HEK293 (cell line): ENCODE measurements around the gene CASZ1.

ENCODE experiments used
- EGR2 ChIP-seq: fragments of 450-650 bp; formaldehyde crosslinking; IDR thresholded peaks from 2 replicates; pipeline ENCODE4 v1.5.1; 2016; ENCODE audit warnings: low read depth, missing biosample characterization, missing genetic modification characterization
- FEZF1 ChIP-seq: fragments of 450-650 bp; formaldehyde crosslinking; IDR thresholded peaks from 2 replicates; pipeline ENCODE4 v1.5.1; 2016; ENCODE audit warnings: missing biosample characterization, missing genetic modification characterization
- KLF1 ChIP-seq: fragments of 450-650 bp; formaldehyde crosslinking; IDR thresholded peaks from 2 replicates; pipeline ENCODE4 v1.5.1; 2016; ENCODE audit warnings: missing biosample characterization, missing genetic modification characterization
- MEIS1 ChIP-seq: sonication (generic); formaldehyde crosslinking; IDR thresholded peaks from 2 replicates; pipeline ENCODE4 v1.8.1; 2022; ENCODE audit warnings: missing genetic modification reagents, mild to moderate bottlenecking, borderline replicate concordance
- OVOL3 ChIP-seq: fragments of 450-650 bp; formaldehyde crosslinking; IDR thresholded peaks from 2 replicates; pipeline ENCODE4 v1.5.1; 2016; ENCODE audit warnings: missing biosample characterization, missing genetic modification characterization
- SP3 ChIP-seq: fragments of 450-650 bp; formaldehyde crosslinking; IDR thresholded peaks from 2 replicates; pipeline ENCODE4 v1.5.1; 2016; ENCODE audit warnings: missing biosample characterization, missing genetic modification characterization
- TCF7L2 ChIP-seq: IDR thresholded peaks from 2 replicates; pipeline ENCODE4 v1.6.1; 2011; ENCODE audit warnings: low read depth, mild to moderate bottlenecking, inconsistent platforms, low read length, moderate library complexity, borderline replicate concordance
- TRIM28 ChIP-seq: IDR thresholded peaks from 2 replicates; pipeline ENCODE4 v1.6.1; 2011; ENCODE audit warnings: low read length, control low read depth, borderline replicate concordance
- WT1 ChIP-seq: fragments of 450-650 bp; formaldehyde crosslinking; IDR thresholded peaks from 2 replicates; pipeline ENCODE4 v1.5.1; 2016; ENCODE audit warnings: missing biosample characterization, missing genetic modification characterization
- ZBTB8A ChIP-seq: fragments of 450-650 bp; formaldehyde crosslinking; IDR thresholded peaks from 2 replicates; pipeline ENCODE4 v1.5.1; 2016; ENCODE audit warnings: missing biosample characterization, missing genetic modification characterization
- ZNF112 ChIP-seq: fragments of 450-650 bp; formaldehyde crosslinking; IDR thresholded peaks from 2 replicates; pipeline ENCODE4 v1.5.0; 2017; ENCODE audit warnings: missing biosample characterization, missing genetic modification characterization
- ZNF132 ChIP-seq: fragments of 450-650 bp; formaldehyde crosslinking; IDR thresholded peaks from 2 replicates; pipeline ENCODE4 v1.5.1; 2017; ENCODE audit warnings: missing biosample characterization, missing genetic modification characterization, borderline replicate concordance
- ZNF133 ChIP-seq: fragments of 450-650 bp; formaldehyde crosslinking; IDR thresholded peaks from 2 replicates; pipeline ENCODE4 v1.5.1; 2016; ENCODE audit warnings: missing biosample characterization, missing genetic modification characterization
- ZNF157 ChIP-seq: fragments of 450-650 bp; formaldehyde crosslinking; IDR thresholded peaks from 2 replicates; pipeline ENCODE4 v1.5.1; 2016; ENCODE audit warnings: missing biosample characterization, missing genetic modification characterization
- ZNF175 ChIP-seq: fragments of 450-650 bp; formaldehyde crosslinking; IDR thresholded peaks from 2 replicates; pipeline ENCODE4 v1.5.1; 2016; ENCODE audit warnings: missing biosample characterization, missing genetic modification characterization
- ZNF202 ChIP-seq: fragments of 450-650 bp; formaldehyde crosslinking; IDR thresholded peaks from 2 replicates; pipeline ENCODE4 v1.5.1; 2016; ENCODE audit warnings: missing biosample characterization, missing genetic modification characterization, borderline replicate concordance
- ZNF266 ChIP-seq: fragments of 450-650 bp; formaldehyde crosslinking; IDR thresholded peaks from 2 replicates; pipeline ENCODE4 v1.5.1; 2016; ENCODE audit warnings: missing biosample characterization, missing genetic modification characterization, low read depth
- ZNF292 ChIP-seq: fragments of 450-650 bp; formaldehyde crosslinking; IDR thresholded peaks from 2 replicates; pipeline ENCODE4 v1.5.1; 2016; ENCODE audit warnings: low read depth, missing biosample characterization, missing genetic modification characterization, borderline replicate concordance
- ZNF394 ChIP-seq: fragments of 450-650 bp; formaldehyde crosslinking; IDR thresholded peaks from 2 replicates; pipeline ENCODE4 v1.5.1; 2016; ENCODE audit warnings: missing biosample characterization, missing genetic modification characterization, mild to moderate bottlenecking, moderate library complexity, borderline replicate concordance
- ZNF514 ChIP-seq: fragments of 450-650 bp; formaldehyde crosslinking; IDR thresholded peaks from 2 replicates; pipeline ENCODE4 v1.5.1; 2016; ENCODE audit warnings: missing biosample characterization, missing genetic modification characterization
- ZNF518A ChIP-seq: fragments of 450-650 bp; formaldehyde crosslinking; conservative IDR thresholded peaks from 2 replicates; pipeline ENCODE4 v1.5.1; 2016; ENCODE audit warnings: low read depth, missing biosample characterization, missing genetic modification characterization
- ZNF596 ChIP-seq: fragments of 450-650 bp; IDR thresholded peaks from 2 replicates; pipeline ENCODE4 v1.5.0; 2018; ENCODE audit warnings: missing biosample characterization, mild to moderate bottlenecking, missing genetic modification characterization, moderate library complexity
- ZNF600 ChIP-seq: fragments of 450-650 bp; formaldehyde crosslinking; IDR thresholded peaks from 2 replicates; pipeline ENCODE4 v1.5.1; 2016; ENCODE audit warnings: missing biosample characterization, missing genetic modification characterization
- ZNF639 ChIP-seq: fragments of 450-650 bp; formaldehyde crosslinking; IDR thresholded peaks from 2 replicates; pipeline ENCODE4 v1.5.1; 2016; ENCODE audit warnings: missing biosample characterization, missing genetic modification characterization
- ZNF664 ChIP-seq: fragments of 450-650 bp; formaldehyde crosslinking; IDR thresholded peaks from 2 replicates; pipeline ENCODE4 v1.5.1; 2016; ENCODE audit warnings: missing biosample characterization, missing genetic modification characterization
- ZNF692 ChIP-seq: fragments of 450-650 bp; formaldehyde crosslinking; IDR thresholded peaks from 2 replicates; pipeline ENCODE4 v1.5.1; 2016; ENCODE audit warnings: missing biosample characterization, missing genetic modification characterization
- ZNF747 ChIP-seq: fragments of 450-650 bp; formaldehyde crosslinking; IDR thresholded peaks from 2 replicates; pipeline ENCODE4 v1.5.1; 2016; ENCODE audit warnings: missing biosample characterization, missing genetic modification characterization
- ZNF76 ChIP-seq: fragments of 450-650 bp; formaldehyde crosslinking; IDR thresholded peaks from 2 replicates; pipeline ENCODE4; 2016; ENCODE audit warnings: low read depth, missing biosample characterization, missing genetic modification characterization, borderline replicate concordance
- ZNF785 ChIP-seq: fragments of 450-650 bp; formaldehyde crosslinking; IDR thresholded peaks from 2 replicates; pipeline ENCODE4 v1.5.1; 2016; ENCODE audit warnings: missing biosample characterization, missing genetic modification characterization
- ZSCAN18 ChIP-seq: fragments of 450-650 bp; formaldehyde crosslinking; IDR thresholded peaks from 2 replicates; pipeline ENCODE4 v1.5.1; 2016; ENCODE audit warnings: missing biosample characterization, missing genetic modification characterization
- ZSCAN23 ChIP-seq: fragments of 450-650 bp; formaldehyde crosslinking; IDR thresholded peaks from 2 replicates; pipeline ENCODE4 v1.5.1; 2016; ENCODE audit warnings: missing biosample characterization, missing genetic modification characterization
- ZSCAN30 ChIP-seq: fragments of 450-650 bp; IDR thresholded peaks from 2 replicates; pipeline ENCODE4 v1.5.1; 2018; ENCODE audit warnings: missing biosample characterization, mild to moderate bottlenecking, missing genetic modification characterization, moderate library complexity
- ZXDB ChIP-seq: fragments of 450-650 bp; formaldehyde crosslinking; IDR thresholded peaks from 2 replicates; pipeline ENCODE4 v1.5.1; 2016; ENCODE audit warnings: missing biosample characterization, missing genetic modification characterization

Gene CASZ1

DNA sequence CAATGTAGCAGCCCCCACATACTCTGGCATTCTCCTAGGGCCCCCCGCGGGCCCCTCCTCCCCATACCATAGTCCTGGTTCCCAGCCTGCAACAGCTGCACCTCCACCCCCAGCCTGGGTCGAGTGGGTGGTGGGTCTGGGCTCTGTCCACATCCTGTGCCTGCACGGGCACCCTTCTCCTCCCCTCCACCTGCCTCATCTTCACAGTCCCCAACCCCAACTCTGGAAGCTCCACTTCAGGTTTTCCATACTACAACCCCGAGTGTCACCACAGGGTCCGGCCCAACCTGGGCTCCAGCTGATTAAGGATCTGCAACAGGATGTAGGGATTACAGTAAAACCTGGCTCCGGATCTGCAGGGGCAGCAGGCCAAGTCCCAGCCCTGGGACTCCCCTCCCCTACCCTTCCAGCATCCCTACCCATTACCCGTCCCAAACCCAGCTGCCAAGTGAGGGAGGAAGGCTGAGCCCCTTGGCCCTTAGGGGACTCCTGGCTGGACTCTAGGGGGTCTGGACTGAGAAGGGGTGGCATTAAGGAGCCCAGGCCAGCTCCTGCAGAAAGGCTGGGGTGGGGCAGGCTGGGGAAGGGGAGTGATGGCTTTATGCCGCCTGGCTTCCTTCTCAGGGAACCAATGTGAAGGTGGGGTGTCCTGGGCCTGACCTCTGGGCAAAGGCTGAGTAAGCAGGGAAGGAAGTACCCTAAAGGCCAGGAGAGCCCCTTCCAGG, 116.8 kb downstream of the CASZ1 start (continued):
- TF ChIP-seq ZNF692 (no peak; the same call in 1 of the 2 replicates), ZNF112 (tag by site-specific recombination) (no peak), ZBTB8A (tag by site-specific recombination) (peak; percentile 58; the same call in 1 of the 2 replicates), ZNF518A (tag by site-specific recombination) (no peak), ZNF157 (tag by site-specific recombination) (no peak), ZNF596 (tag by site-specific recombination) (no peak), ZNF133 (tag by site-specific recombination) (no peak), ZNF785 (tag by site-specific recombination) (no peak), ZXDB (tag by site-specific recombination) (peak; percentile 62), ZNF514 (tag by site-specific recombination) (no peak), OVOL3 (tag by site-specific recombination) (no peak), TCF7L2 (no peak), ZNF394 (tag by site-specific recombination) (no peak), ZNF76 (tag by site-specific recombination) (peak; percentile 36; the same call in 1 of the 2 replicates), ZNF266 (tag by site-specific recombination) (no peak), ZNF202 (tag by site-specific recombination) (no peak), ZNF664 (tag by site-specific recombination) (no peak), ZNF639 (tag by site-specific recombination) (peak; percentile 45; the same call in 1 of the 2 replicates), ZSCAN23 (tag by site-specific recombination) (no peak), ZNF175 (tag by site-specific recombination) (no peak), EGR2 (tag by site-specific recombination) (peak; percentile 28; the same call in 1 of the 2 replicates), ZNF747 (tag by site-specific recombination) (no peak), FEZF1 (tag by site-specific recombination) (no peak), TRIM28 (no peak), SP3 (tag by site-specific recombination) (no peak), ZNF132 (no peak), MEIS1 (no peak), KLF1 (tag by site-specific recombination) (peak; percentile 36; the same call in 1 of the 2 replicates), ZSCAN30 (tag by site-specific recombination) (no peak), ZNF292 (tag by site-specific recombination) (no peak), ZSCAN18 (tag by site-specific recombination) (no peak), WT1 (tag by site-specific recombination) (peak; percentile 31; the same call in 1 of the 2 replicates), ZNF600 (tag by site-specific recombination) (peak; percentile 68; the same call in 1 of the 2 replicates)
